IMR-90 (cell line): Measurements from ENCODE around the gene MRPS24. TPM values are rescaled to one million over a fixed set of nuclear protein-coding genes. Genes with fewer than 3 reads are reported as not detected.

Experiments
- ATAC-seq: fragments of 200-7000 bp; cut with Tn5 transposase; 2 replicates; pipeline ENCODE4 v1.9.1; 2020; ENCODE audit warnings: low read depth, mild to moderate bottlenecking, moderate library complexity
- BruUV-seq: library from RNA; stranded (reverse); fragments of 400-500 nt; replicated peaks from 2 replicates; lab custom pipeline; 2021; lab: Mats Ljungman, UMichigan
- CTCF ChIA-PET: fragments of 300-600 bp; formaldehyde crosslinking; extraction: SDS; loops from one replicate; lab custom pipeline; 2021; ENCODE audit warnings: antibody characterized with exemption; lab: Yijun Ruan, JAX
- POLR2A ChIA-PET: fragments of 300-600 bp; sonication (Branson Sonifier 250); formaldehyde crosslinking; loops from one replicate; lab custom pipeline; 2022; ENCODE audit warnings: antibody characterized with exemption; ENCODE audit not compliant: unreplicated experiment; lab: Charles Lee
- DNase-seq: peaks from one replicate; pipeline ENCODE4 v3.0.0; 2013
- H2AFZ ChIP-seq: replicated peaks from 2 replicates; pipeline ENCODE3; 2013; ENCODE audit warnings: low read length, mild to moderate bottlenecking; ENCODE audit not compliant: poor library complexity
- H2AK5ac ChIP-seq: 2 replicates; pipeline ENCODE4 v1.6.1; 2013; ENCODE audit warnings: low read depth, low read length, inconsistent platforms
- H2AK9ac ChIP-seq: replicated peaks from 2 replicates; pipeline ENCODE3; 2013; ENCODE audit warnings: mild to moderate bottlenecking, low read depth, low read length, moderate library complexity; ENCODE audit not compliant: poor library complexity
- H2BK120ac ChIP-seq: 2 replicates; pipeline ENCODE4 v1.6.1; 2013; ENCODE audit warnings: low read depth, low read length, inconsistent platforms
- H2BK15ac ChIP-seq: 3 replicates; pipeline ENCODE4 v1.6.1; 2013; ENCODE audit warnings: low read depth, low read length, inconsistent platforms
- H2BK20ac ChIP-seq: 2 replicates; pipeline ENCODE4 v1.6.1; 2013; ENCODE audit warnings: low read depth, mild to moderate bottlenecking, inconsistent platforms, low read length, moderate library complexity
- H2BK5ac ChIP-seq: 2 replicates; pipeline ENCODE4 v1.6.1; 2013; ENCODE audit warnings: mild to moderate bottlenecking, low read depth, low read length, inconsistent platforms; ENCODE audit not compliant: poor library complexity, severe bottlenecking
- H3K14ac ChIP-seq: replicated peaks from 2 replicates; pipeline ENCODE4 v1.6.1; 2013; ENCODE audit warnings: low read depth, low read length, inconsistent platforms
- H3K18ac ChIP-seq: 2 replicates; pipeline ENCODE4 v1.6.1; 2013; ENCODE audit warnings: low read depth, low read length, control low read depth
- H3K23ac ChIP-seq: 2 replicates; pipeline ENCODE4 v1.6.1; 2013; ENCODE audit warnings: low read depth, low read length, inconsistent platforms
- H3K27ac ChIP-seq: 2 replicates; pipeline ENCODE4 v1.5.1; 2013; ENCODE audit warnings: mild to moderate bottlenecking, control low read depth, low read length; ENCODE audit not compliant: insufficient read depth
- H3K27me3 ChIP-seq: 2 replicates; pipeline ENCODE4 v1.6.1; 2013; ENCODE audit warnings: low read length; ENCODE audit not compliant: control insufficient read depth, insufficient read depth
- H3K36me3 ChIP-seq: 2 replicates; pipeline ENCODE4 v1.6.1; 2013; ENCODE audit warnings: low read length, mixed read lengths; ENCODE audit not compliant: control insufficient read depth, insufficient read depth
- H3K4ac ChIP-seq: 2 replicates; pipeline ENCODE4 v1.6.1; 2013; ENCODE audit warnings: low read depth, low read length, inconsistent platforms
- H3K4me1 ChIP-seq: 2 replicates; pipeline ENCODE4 v1.6.1; 2013; ENCODE audit warnings: low read length, mixed read lengths; ENCODE audit not compliant: control insufficient read depth, insufficient read depth
- H3K4me2 ChIP-seq: 2 replicates; pipeline ENCODE4 v1.6.1; 2013; ENCODE audit warnings: low read depth, mild to moderate bottlenecking, control low read depth, low read length, moderate library complexity
- H3K4me3 ChIP-seq: 2 replicates; pipeline ENCODE4 v1.5.1; 2013; ENCODE audit warnings: low read depth, mild to moderate bottlenecking, control low read depth, low read length, moderate library complexity; ENCODE audit not compliant: insufficient read depth
- H3K56ac ChIP-seq: 2 replicates; pipeline ENCODE4 v1.6.1; 2013; ENCODE audit warnings: low read length, inconsistent platforms; ENCODE audit not compliant: insufficient read depth; ENCODE audit errors: extremely low read depth
- H3K79me1 ChIP-seq, 2 experiments: 2 replicates each; pipeline ENCODE4 v1.6.1; 2013; ENCODE audit warnings: low read length in 2 of 2, inconsistent platforms in 1 of 2, low read depth in 1 of 2
- H3K9ac ChIP-seq: 2 replicates; pipeline ENCODE4 v1.6.1; 2013; ENCODE audit warnings: low read depth, low read length, control low read depth
- H3K9me1 ChIP-seq: 2 replicates; pipeline ENCODE4 v1.6.1; 2013; ENCODE audit warnings: low read length, inconsistent platforms; ENCODE audit not compliant: insufficient read depth
- H3K9me3 ChIP-seq: 2 replicates; pipeline ENCODE4 v1.6.1; 2013; ENCODE audit warnings: low read length; ENCODE audit not compliant: control insufficient read depth, insufficient read depth
- H4K20me1 ChIP-seq: 2 replicates; pipeline ENCODE4 v1.6.1; 2013; ENCODE audit warnings: low read length, inconsistent platforms; ENCODE audit not compliant: insufficient read depth
- H4K5ac ChIP-seq: 2 replicates; pipeline ENCODE4 v1.6.1; 2013; ENCODE audit warnings: mild to moderate bottlenecking, low read depth, low read length, control low read depth
- H4K8ac ChIP-seq, 2 experiments: 2 replicates each; pipeline ENCODE4 v1.6.1; 2013; ENCODE audit warnings: low read depth in 2 of 2, low read length in 2 of 2, control low read depth in 1 of 2, inconsistent platforms in 1 of 2
- H4K91ac ChIP-seq: 2 replicates; pipeline ENCODE4 v1.6.1; 2013; ENCODE audit warnings: low read depth, low read length, inconsistent platforms; ENCODE audit not compliant: insufficient read depth
- RFX5 ChIP-seq: IDR thresholded peaks from 2 replicates; pipeline ENCODE4 v1.8.0; 2012; ENCODE audit warnings: low read depth, mild to moderate bottlenecking, low read length, moderate library complexity
- WGBS, 2 experiments: methylation state at CpG; one replicate each; pipeline versions ENCODE4 v1.1.5 to v1.1.7; 2013; ENCODE audit warnings: missing lambda C conversion rate in 2 of 2; ENCODE audit not compliant: insufficient read length in 1 of 2; ENCODE audit errors: extremely low coverage in 2 of 2; 5-methylcytosine and 5-hydroxymethylcytosine counted together
- dilution Hi-C: fragments of 300-500 bp; cut with HindIII; formaldehyde crosslinking; loops from one replicate; pipeline ENCODE4 v1.14.3; 2018; ENCODE audit warnings: low sequenced_read_pairs; ENCODE audit not compliant: unreplicated experiment
- in situ Hi-C: fragments of 300-500 bp; cut with MboI; formaldehyde crosslinking; loops from 3 replicates; pipeline ENCODE4 v1.14.3; 2019; ENCODE audit warnings: low sequenced_read_pairs, inconsistent platforms, mixed read lengths
- intact Hi-C: fragments of 100-400 bp; cut with micrococcal nuclease; formaldehyde crosslinking; loops from 2 replicates; pipeline ENCODE4 v1.10.0; 2022
- polyA plus RNA-seq, 3 experiments: library from polyadenylated mRNA; depleted of rRNA; stranded (reverse); fragments of >200 nt; gene quantifications; 2 replicates each; pipeline ENCODE4 v1.2.3, GENCODE V29; 2012; ENCODE audit warnings: low replicate concordance in 1 of 3
- total RNA-seq: library from RNA; depleted of rRNA; stranded (reverse); fragments of >200 nt; gene quantifications from 2 replicates; pipeline ENCODE4 v1.2.3, GENCODE V29; 2012
- TF ChIP-seq, protein P1 (sequence below): fragments of 150-350 bp; IDR thresholded peaks from 2 replicates; pipeline ENCODE4 v1.6.1; 2017; ENCODE audit warnings: mild to moderate bottlenecking, antibody characterized with exemption, low read length, low read depth

MRPS24 gene
- total and polyA plus RNA-seq, 2 of the 4 experiments (the other 2 are of a cell fraction), result 151 to 266 TPM

DNA sequence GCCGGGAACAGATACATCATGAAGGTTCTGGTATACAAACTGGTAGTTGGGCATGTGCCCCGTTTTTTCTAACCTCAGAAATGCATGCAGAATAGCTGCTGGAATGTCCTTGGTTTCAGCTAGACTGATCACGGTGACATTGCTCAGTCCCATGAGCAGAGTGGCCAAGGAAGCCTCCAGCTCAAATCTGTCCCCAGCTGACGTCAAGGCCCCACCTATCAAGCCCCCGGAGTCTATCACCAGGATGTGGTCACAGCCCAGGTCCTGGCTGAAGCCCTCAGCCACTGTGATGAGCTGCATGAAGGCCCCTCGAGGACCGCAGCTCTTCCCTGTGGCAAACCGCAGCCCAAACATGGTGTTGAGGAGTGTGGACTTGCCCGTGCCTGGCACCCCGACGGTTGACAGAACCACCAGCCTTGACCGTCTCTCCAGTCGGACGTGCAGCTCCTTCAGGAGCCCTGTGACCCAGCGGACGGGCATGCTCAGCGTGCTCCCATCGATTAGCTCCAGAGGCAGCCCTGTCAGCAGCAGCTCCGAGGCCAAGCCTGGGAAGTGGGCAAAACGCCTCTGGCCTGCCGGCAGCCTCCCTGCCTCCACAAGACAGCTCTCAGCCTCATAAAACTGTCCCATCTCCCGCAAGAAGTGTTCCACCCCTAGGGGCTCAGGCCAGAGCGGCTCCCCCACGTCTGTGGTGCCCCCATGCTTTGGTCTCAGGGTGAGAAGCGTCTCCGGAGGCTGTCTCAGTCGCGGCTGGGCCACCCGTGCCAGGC, 7.8 kb upstream of the MRPS24 start:
- H3K27me3 ChIP-seq, result no peaks in the 10 kb centered on the region
- H3K9me3 ChIP-seq, result no peaks in the 10 kb centered on the region
- no peak overlapping the region for H3K4ac ChIP-seq
- no peak overlapping the region for H3K23ac ChIP-seq
- dilution Hi-C loops, result no loop called here
- TF ChIP-seq RFX5, result no peak
- TF ChIP-seq, protein P1, sequence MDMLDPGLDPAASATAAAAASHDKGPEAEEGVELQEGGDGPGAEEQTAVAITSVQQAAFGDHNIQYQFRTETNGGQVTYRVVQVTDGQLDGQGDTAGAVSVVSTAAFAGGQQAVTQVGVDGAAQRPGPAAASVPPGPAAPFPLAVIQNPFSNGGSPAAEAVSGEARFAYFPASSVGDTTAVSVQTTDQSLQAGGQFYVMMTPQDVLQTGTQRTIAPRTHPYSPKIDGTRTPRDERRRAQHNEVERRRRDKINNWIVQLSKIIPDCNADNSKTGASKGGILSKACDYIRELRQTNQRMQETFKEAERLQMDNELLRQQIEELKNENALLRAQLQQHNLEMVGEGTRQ, result no peak
- ATAC-seq, result no peak
- H2BK20ac ChIP-seq, result no peak overlapping the region
- H3K4me1 ChIP-seq, result peaks cover 22% of the 10 kb centered on the region
- POLR2A ChIA-PET, result no interaction called here
- H4K91ac ChIP-seq, result no peak overlapping the region
- peaks cover 43% of the 10 kb centered on the region for H3K36me3 ChIP-seq
- H3K18ac ChIP-seq, result no peak overlapping the region
- H2BK120ac ChIP-seq, result no peak overlapping the region
- no peak overlapping the region for H3K9ac ChIP-seq
- in situ Hi-C loops, result no loop called here
- H3K4me2 ChIP-seq, result no peak overlapping the region
- H4K8ac ChIP-seq, result no peak overlapping the region
- H3K4me3 ChIP-seq, result no peak overlapping the region
- H3K9me1 ChIP-seq, result peaks cover 30% of the 10 kb centered on the region
- H2AFZ ChIP-seq, result no peak overlapping the region
- no peak overlapping the region for H2BK5ac ChIP-seq
- no peak overlapping the region for H2AK5ac ChIP-seq
- no peak overlapping the region for H2AK9ac ChIP-seq
- DNase-seq, result no peak
- H3K27ac ChIP-seq, result no peak overlapping the region
- H4K5ac ChIP-seq, result no peak overlapping the region
- 89% methylated on average over 10 of the region's 29 CpGs; no CpG with 5 or more reads in 1 of the 2 experiments for WGBS, 2 experiments
- intact Hi-C loops, result no loop called here
- no TSS peak for BruUV-seq
- H3K14ac ChIP-seq, result no peak overlapping the region
- H4K20me1 ChIP-seq, result no peaks in the 10 kb centered on the region; the same call in 1 of the 2 replicates
- peaks cover 14 to 67% of the 10 kb centered on the region in 2 experiments for H3K79me1 ChIP-seq
- H3K56ac ChIP-seq, result no peak overlapping the region
- CTCF ChIA-PET, result interaction anchor here (0.6 kb wide), 1 partner anchor 8 kb away, joined by 3 read pairs; no protein-coding TSS in a partner anchor
- H2BK15ac ChIP-seq, result no peak overlapping the region
